ENCODE results near the gene USP24.
"Not testable (repeated sequence)": the region's sequence is repeated elsewhere in the genome, so short reads cannot be mapped to it uniquely, and the experiment has no call there.

USP24 gene

GRCh38 chr1:55131801-55132200, 83.4 kb downstream of the USP24 start:
- Histone ChIP-seq H3K9me3 (ENCODE audit: control insufficient read depth, low read length) (no peaks in the 10 kb centered on the region), H3K27me3 (replicated peaks; ENCODE audit: control insufficient read depth, insufficient read depth, low read length, poor library complexity, severe bottlenecking) (no peaks in the 10 kb centered on the region), H3K27ac (ENCODE audit: insufficient read depth, low read length, poor library complexity, severe bottlenecking) (no peak overlapping the region), H3K4me3 (ENCODE audit: insufficient read depth, low read depth, low read length, poor library complexity, severe bottlenecking) (no peak overlapping the region), H3K4me1 (ENCODE audit: control insufficient read depth, insufficient read depth, low read length, poor library complexity, severe bottlenecking) (no peaks in the 10 kb centered on the region), H3K36me3 (ENCODE audit: control insufficient read depth, insufficient read depth, low read length) (peaks cover 86% of the 10 kb centered on the region)
- no peak for DNase-seq

- Histone ChIP-seq H3K27me3 (replicated peaks; ENCODE audit: control insufficient read depth, insufficient read depth, low read length, poor library complexity, severe bottlenecking) (no peaks in the 10 kb centered on the region), H3K36me3 (ENCODE audit: control insufficient read depth, insufficient read depth, low read length) (peaks cover 86% of the 10 kb centered on the region), H3K27ac (ENCODE audit: insufficient read depth, low read length, poor library complexity, severe bottlenecking) (no peak overlapping the region), H3K4me3 (ENCODE audit: insufficient read depth, low read depth, low read length, poor library complexity, severe bottlenecking) (no peak overlapping the region), H3K4me1 (ENCODE audit: control insufficient read depth, insufficient read depth, low read length, poor library complexity, severe bottlenecking) (no peaks in the 10 kb centered on the region), H3K9me3 (ENCODE audit: control insufficient read depth, low read length) (no peaks in the 10 kb centered on the region)
- DNase-seq = no peak
Observed at GRCh38 chr1:55131218-55131617, 83.9 kb downstream of the USP24 start.

- Histone ChIP-seq H3K27ac (ENCODE audit: insufficient read depth, low read length, poor library complexity, severe bottlenecking) (no peak overlapping the region), H3K36me3 (ENCODE audit: control insufficient read depth, insufficient read depth, low read length) (peaks cover 87% of the 10 kb centered on the region), H3K4me3 (ENCODE audit: insufficient read depth, low read depth, low read length, poor library complexity, severe bottlenecking) (no peak overlapping the region), H3K9me3 (ENCODE audit: control insufficient read depth, low read length) (no peaks in the 10 kb centered on the region), H3K4me1 (ENCODE audit: control insufficient read depth, insufficient read depth, low read length, poor library complexity, severe bottlenecking) (no peaks in the 10 kb centered on the region), H3K27me3 (replicated peaks; ENCODE audit: control insufficient read depth, insufficient read depth, low read length, poor library complexity, severe bottlenecking) (no peaks in the 10 kb centered on the region)
- no peak for DNase-seq
Observed at GRCh38 chr1:55129194-55129728, 85.9 kb downstream of the USP24 start.

GRCh38 chr1:55128418-55128995, 86.7 kb downstream of the USP24 start:
- Histone ChIP-seq H3K4me1 (ENCODE audit: control insufficient read depth, insufficient read depth, low read length, poor library complexity, severe bottlenecking) (no peaks in the 10 kb centered on the region), H3K36me3 (ENCODE audit: control insufficient read depth, insufficient read depth, low read length) (peaks cover 86% of the 10 kb centered on the region), H3K9me3 (ENCODE audit: control insufficient read depth, low read length) (no peaks in the 10 kb centered on the region), H3K4me3 (ENCODE audit: insufficient read depth, low read depth, low read length, poor library complexity, severe bottlenecking) (no peak overlapping the region), H3K27ac (ENCODE audit: insufficient read depth, low read length, poor library complexity, severe bottlenecking) (no peak overlapping the region), H3K27me3 (replicated peaks; ENCODE audit: control insufficient read depth, insufficient read depth, low read length, poor library complexity, severe bottlenecking) (no peaks in the 10 kb centered on the region)
- no peak for DNase-seq

GRCh38 chr1:55127827-55128343, 87.3 kb downstream of the USP24 start:
- Histone ChIP-seq H3K4me1 (ENCODE audit: control insufficient read depth, insufficient read depth, low read length, poor library complexity, severe bottlenecking) (no peaks in the 10 kb centered on the region), H3K9me3 (ENCODE audit: control insufficient read depth, low read length) (no peaks in the 10 kb centered on the region), H3K36me3 (ENCODE audit: control insufficient read depth, insufficient read depth, low read length) (peaks cover 89% of the 10 kb centered on the region), H3K27me3 (replicated peaks; ENCODE audit: control insufficient read depth, insufficient read depth, low read length, poor library complexity, severe bottlenecking) (no peaks in the 10 kb centered on the region), H3K27ac (ENCODE audit: insufficient read depth, low read length, poor library complexity, severe bottlenecking) (no peak overlapping the region), H3K4me3 (ENCODE audit: insufficient read depth, low read depth, low read length, poor library complexity, severe bottlenecking) (no peak overlapping the region)
- DNase-seq = no peak

- no peaks in the 10 kb centered on the region for H3K9me3 ChIP-seq (ENCODE audit: control insufficient read depth, low read length)
- H3K27ac ChIP-seq (ENCODE audit: insufficient read depth, low read length, poor library complexity, severe bottlenecking) = no peak overlapping the region
- H3K36me3 ChIP-seq (ENCODE audit: control insufficient read depth, insufficient read depth, low read length) = peaks cover 89% of the 10 kb centered on the region
- no peaks in the 10 kb centered on the region for H3K4me1 ChIP-seq (ENCODE audit: control insufficient read depth, insufficient read depth, low read length, poor library complexity, severe bottlenecking)
- no peak overlapping the region for H3K4me3 ChIP-seq (ENCODE audit: insufficient read depth, low read depth, low read length, poor library complexity, severe bottlenecking)
- no peak for DNase-seq
- H3K27me3 ChIP-seq (replicated peaks; ENCODE audit: control insufficient read depth, insufficient read depth, low read length, poor library complexity, severe bottlenecking) = no peaks in the 10 kb centered on the region
Observed at GRCh38 chr1:55124470-55124869, 90.7 kb downstream of the USP24 start.

GRCh38 chr1:55120538-55120937, 94.6 kb downstream of the USP24 start:
- Histone ChIP-seq H3K4me1 (ENCODE audit: control insufficient read depth, insufficient read depth, low read length, poor library complexity, severe bottlenecking) (no peaks in the 10 kb centered on the region), H3K27me3 (replicated peaks; ENCODE audit: control insufficient read depth, insufficient read depth, low read length, poor library complexity, severe bottlenecking) (no peaks in the 10 kb centered on the region), H3K36me3 (ENCODE audit: control insufficient read depth, insufficient read depth, low read length) (peaks cover 67% of the 10 kb centered on the region), H3K27ac (ENCODE audit: insufficient read depth, low read length, poor library complexity, severe bottlenecking) (no peak overlapping the region), H3K9me3 (ENCODE audit: control insufficient read depth, low read length) (no peaks in the 10 kb centered on the region), H3K4me3 (ENCODE audit: insufficient read depth, low read depth, low read length, poor library complexity, severe bottlenecking) (no peak overlapping the region)
- DNase-seq = no peak

GRCh38 chr1:55118651-55119329, 96.4 kb downstream of the USP24 start:
- Histone ChIP-seq H3K36me3 (ENCODE audit: control insufficient read depth, insufficient read depth, low read length) (peaks cover 50% of the 10 kb centered on the region), H3K9me3 (ENCODE audit: control insufficient read depth, low read length) (no peaks in the 10 kb centered on the region), H3K27ac (ENCODE audit: insufficient read depth, low read length, poor library complexity, severe bottlenecking) (no peak overlapping the region), H3K4me1 (ENCODE audit: control insufficient read depth, insufficient read depth, low read length, poor library complexity, severe bottlenecking) (no peaks in the 10 kb centered on the region), H3K4me3 (ENCODE audit: insufficient read depth, low read depth, low read length, poor library complexity, severe bottlenecking) (no peak overlapping the region), H3K27me3 (replicated peaks; ENCODE audit: control insufficient read depth, insufficient read depth, low read length, poor library complexity, severe bottlenecking) (no peaks in the 10 kb centered on the region)
- DNase-seq = no peak

- no peaks in the 10 kb centered on the region for H3K27me3 ChIP-seq (replicated peaks; ENCODE audit: control insufficient read depth, insufficient read depth, low read length, poor library complexity, severe bottlenecking)
- H3K9me3 ChIP-seq (ENCODE audit: control insufficient read depth, low read length) = no peaks in the 10 kb centered on the region
- H3K4me1 ChIP-seq (ENCODE audit: control insufficient read depth, insufficient read depth, low read length, poor library complexity, severe bottlenecking) = no peaks in the 10 kb centered on the region
- H3K36me3 ChIP-seq (ENCODE audit: control insufficient read depth, insufficient read depth, low read length) = peaks cover 42% of the 10 kb centered on the region
- no peak overlapping the region for H3K4me3 ChIP-seq (ENCODE audit: insufficient read depth, low read depth, low read length, poor library complexity, severe bottlenecking)
- no peak overlapping the region for H3K27ac ChIP-seq (ENCODE audit: insufficient read depth, low read length, poor library complexity, severe bottlenecking)
- DNase-seq = no peak
Observed at GRCh38 chr1:55117941-55118340, 97.2 kb downstream of the USP24 start.

GRCh38 chr1:55109005-55109404, 106.2 kb downstream of the USP24 start:
- H3K36me3 ChIP-seq (ENCODE audit: control insufficient read depth, insufficient read depth, low read length) = peaks cover 49% of the 10 kb centered on the region

More at GRCh38 chr1:55109005-55109404, 106.2 kb downstream of the USP24 start:
- not testable (repeated sequence) for H3K4me1 ChIP-seq (ENCODE audit: control insufficient read depth, insufficient read depth, low read length, poor library complexity, severe bottlenecking); H3K9me3 ChIP-seq (ENCODE audit: control insufficient read depth, low read length); H3K27me3 ChIP-seq (replicated peaks; ENCODE audit: control insufficient read depth, insufficient read depth, low read length, poor library complexity, severe bottlenecking); DNase-seq; H3K4me3 ChIP-seq (ENCODE audit: insufficient read depth, low read depth, low read length, poor library complexity, severe bottlenecking); H3K27ac ChIP-seq (ENCODE audit: insufficient read depth, low read length, poor library complexity, severe bottlenecking)
